ENCODE results near the gene CABP2.
"Not testable (repeated sequence)": the region's sequence is repeated elsewhere in the genome, so short reads cannot be mapped to it uniquely, and the experiment has no call there.

Gene CABP2

GRCh38 chr11:67561971-67562619 is 38.8 kb upstream of the CABP2 start:
- DNase-seq (ENCODE audit: extremely low read depth, low read depth), result no peak
- no peak for TF ChIP-seq CTCF (IDR thresholded peaks at IDR 0.05; ENCODE audit: low read depth, low read length)

GRCh38 chr11:67558084-67558772 is 35.0 kb upstream of the CABP2 start:
- no peak for DNase-seq (ENCODE audit: extremely low read depth, low read depth)
- TF ChIP-seq CTCF (IDR thresholded peaks at IDR 0.05; ENCODE audit: low read depth, low read length), result no peak

- DNase-seq (ENCODE audit: extremely low read depth, low read depth), result no peak
- no peak for TF ChIP-seq CTCF (IDR thresholded peaks at IDR 0.05; ENCODE audit: low read depth, low read length)
Observed at GRCh38 chr11:67556244-67556643, 33.0 kb upstream of the CABP2 start.

GRCh38 chr11:67551697-67552096 is 28.5 kb upstream of the CABP2 start:
- not testable (repeated sequence) for DNase-seq (ENCODE audit: extremely low read depth, low read depth)

GRCh38 chr11:67551127-67551526 is 27.9 kb upstream of the CABP2 start:
- DNase-seq (ENCODE audit: extremely low read depth, low read depth), result no peak
- TF ChIP-seq CTCF (IDR thresholded peaks at IDR 0.05; ENCODE audit: low read depth, low read length), result no peak

GRCh38 chr11:67548555-67549110 is 25.4 kb upstream of the CABP2 start:
- TF ChIP-seq CTCF (IDR thresholded peaks at IDR 0.05; ENCODE audit: low read depth, low read length), result no peak
- DNase-seq (ENCODE audit: extremely low read depth, low read depth), result no peak

- DNase-seq (ENCODE audit: extremely low read depth, low read depth), result not testable (repeated sequence)
Observed at GRCh38 chr11:67548112-67548511, 24.9 kb upstream of the CABP2 start.

GRCh38 chr11:67545280-67545679 is 22.0 kb upstream of the CABP2 start:
- no peak for TF ChIP-seq CTCF (IDR thresholded peaks at IDR 0.05; ENCODE audit: low read depth, low read length)
- DNase-seq (ENCODE audit: extremely low read depth, low read depth), result no peak

Measured in AG09319 (cell line).